GM21576 (cell line): ENCODE results near the gene GRIK4.

ENCODE experiments used
- ATAC-seq: cut with Tn5 transposase; IDR thresholded peaks from one replicate; pipeline ENCODE4 v1.9.1; 2021; ENCODE audit warnings: mild to moderate bottlenecking, moderate library complexity; ENCODE audit not compliant: unreplicated experiment

GRIK4 gene

DNA sequence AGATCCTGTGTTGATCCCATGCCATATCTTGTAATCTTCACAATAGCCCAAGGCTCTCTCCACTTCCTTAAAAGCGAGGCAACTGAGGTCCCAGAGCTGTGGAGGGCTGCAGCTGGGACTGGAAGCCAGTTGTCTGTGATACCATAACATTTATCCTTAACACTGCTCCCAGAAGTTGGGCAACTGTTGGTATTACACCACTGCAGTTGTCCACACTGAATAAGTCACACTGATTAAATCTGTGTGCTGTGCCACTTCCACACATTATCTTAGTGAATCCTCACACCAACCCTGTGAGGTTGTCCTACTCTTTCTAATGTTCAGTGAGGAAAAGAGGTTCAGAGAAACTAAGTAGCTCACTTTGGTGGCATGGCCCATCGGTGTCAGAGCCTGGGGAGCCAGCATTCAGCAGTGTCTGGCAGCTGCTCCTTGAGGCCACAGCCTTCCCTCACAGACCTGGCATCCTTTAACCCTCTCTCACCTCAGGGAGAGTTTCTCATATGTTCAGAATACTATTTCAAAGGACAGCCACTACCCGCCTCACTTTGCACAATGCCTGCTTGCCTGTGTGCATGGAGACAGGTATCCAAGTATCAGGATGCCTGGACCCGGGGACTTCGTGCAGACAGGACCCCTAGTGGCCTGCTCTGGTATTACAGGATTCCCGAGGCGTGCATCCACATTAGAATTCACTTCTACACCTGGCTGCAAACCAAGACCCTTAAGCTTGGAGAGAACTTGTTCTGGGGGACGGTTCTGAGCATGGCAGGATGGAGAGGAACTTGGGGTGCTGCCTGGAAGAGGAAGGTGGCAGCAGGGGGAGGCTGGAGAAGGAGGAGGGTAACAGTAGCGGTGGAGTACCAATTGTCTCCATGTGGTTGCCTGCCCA is 290.5 kb downstream of the GRIK4 start:
- no peak for ATAC-seq

- no peak for ATAC-seq
Observed at GRCh38 chr11:120805960-120806555, 294.5 kb downstream of the GRIK4 start.

DNA sequence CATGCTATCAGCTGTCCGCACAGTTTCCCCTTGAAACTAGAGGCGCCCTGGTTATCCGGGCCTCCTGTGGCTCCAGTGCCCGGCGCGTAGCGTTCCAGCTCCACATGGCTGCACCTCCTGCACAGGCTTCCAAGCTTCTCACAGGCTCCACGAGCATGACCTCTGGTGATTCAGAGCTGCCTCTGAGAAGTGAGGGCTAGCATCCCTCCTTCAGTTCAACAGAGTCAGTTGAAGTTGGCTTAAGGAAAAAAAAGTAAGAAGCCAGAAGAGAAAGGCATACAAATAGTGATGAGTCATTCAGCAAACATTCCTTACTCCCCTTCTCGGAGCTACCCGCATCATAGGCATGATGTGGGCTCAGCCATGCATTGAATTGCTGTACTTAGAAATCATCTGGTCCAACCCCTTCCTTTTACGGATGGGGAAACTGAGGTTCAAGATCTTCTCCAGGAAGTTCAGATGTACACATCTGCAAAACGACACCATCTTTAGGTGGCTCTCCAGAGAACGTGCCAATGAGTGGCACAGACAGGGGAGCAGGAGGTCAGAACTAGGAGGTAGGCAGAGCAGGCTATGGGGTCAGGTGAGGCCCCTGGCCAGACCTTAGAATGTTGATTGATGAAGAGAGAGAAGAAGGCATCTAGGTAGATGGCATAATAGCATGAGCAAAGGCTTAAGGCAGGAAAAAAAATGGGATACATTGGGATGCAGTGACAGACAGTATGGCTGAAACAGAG is 296.0 kb downstream of the GRIK4 start:
- ATAC-seq: no peak

- ATAC-seq: no peak
Observed at GRCh38 chr11:120808616-120809050, 297.1 kb downstream of the GRIK4 start.

- no peak for ATAC-seq
Observed at GRCh38 chr11:120810251-120810650, 298.7 kb downstream of the GRIK4 start.

DNA sequence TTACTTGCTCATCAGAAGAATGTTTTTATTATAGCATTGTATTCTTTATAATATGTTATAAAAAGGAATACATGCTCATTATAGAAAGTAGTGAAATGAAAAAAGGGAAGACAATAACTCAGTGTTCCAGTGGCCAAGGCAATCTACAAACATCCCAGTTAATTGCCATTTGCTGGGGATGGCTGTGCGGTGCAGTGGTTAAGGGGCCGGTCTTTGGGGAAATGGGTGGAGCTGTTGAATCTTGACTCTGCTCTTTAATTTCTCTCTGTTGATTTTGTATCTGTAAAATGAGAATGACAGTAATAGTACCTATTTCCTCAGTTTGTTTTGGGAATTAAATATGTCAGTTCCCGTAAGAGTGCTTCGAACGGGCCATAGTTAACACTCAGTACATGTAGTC is 299.7 kb downstream of the GRIK4 start:
- no peak for ATAC-seq

DNA sequence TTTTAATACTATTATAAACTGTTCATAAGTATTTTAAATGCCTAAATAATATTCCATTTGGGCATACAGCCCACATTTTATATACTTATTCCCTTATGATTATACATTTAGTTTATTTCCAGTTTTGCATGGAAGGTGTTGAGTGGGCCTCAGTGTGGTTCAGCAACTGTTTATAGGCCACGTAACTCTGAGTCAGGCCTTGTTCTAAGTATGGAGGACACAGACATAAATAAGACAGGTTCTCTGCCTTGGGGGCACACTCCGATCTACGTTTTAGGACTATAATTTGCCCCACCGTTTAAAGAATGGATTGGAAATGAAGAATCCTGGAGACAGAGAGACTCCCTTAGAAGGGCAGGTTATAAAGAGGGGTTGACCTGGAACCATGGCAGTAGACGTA is 300.2 kb downstream of the GRIK4 start:
- no peak for ATAC-seq

- ATAC-seq: no peak
Observed at GRCh38 chr11:120814531-120815318, 303.2 kb downstream of the GRIK4 start.

DNA sequence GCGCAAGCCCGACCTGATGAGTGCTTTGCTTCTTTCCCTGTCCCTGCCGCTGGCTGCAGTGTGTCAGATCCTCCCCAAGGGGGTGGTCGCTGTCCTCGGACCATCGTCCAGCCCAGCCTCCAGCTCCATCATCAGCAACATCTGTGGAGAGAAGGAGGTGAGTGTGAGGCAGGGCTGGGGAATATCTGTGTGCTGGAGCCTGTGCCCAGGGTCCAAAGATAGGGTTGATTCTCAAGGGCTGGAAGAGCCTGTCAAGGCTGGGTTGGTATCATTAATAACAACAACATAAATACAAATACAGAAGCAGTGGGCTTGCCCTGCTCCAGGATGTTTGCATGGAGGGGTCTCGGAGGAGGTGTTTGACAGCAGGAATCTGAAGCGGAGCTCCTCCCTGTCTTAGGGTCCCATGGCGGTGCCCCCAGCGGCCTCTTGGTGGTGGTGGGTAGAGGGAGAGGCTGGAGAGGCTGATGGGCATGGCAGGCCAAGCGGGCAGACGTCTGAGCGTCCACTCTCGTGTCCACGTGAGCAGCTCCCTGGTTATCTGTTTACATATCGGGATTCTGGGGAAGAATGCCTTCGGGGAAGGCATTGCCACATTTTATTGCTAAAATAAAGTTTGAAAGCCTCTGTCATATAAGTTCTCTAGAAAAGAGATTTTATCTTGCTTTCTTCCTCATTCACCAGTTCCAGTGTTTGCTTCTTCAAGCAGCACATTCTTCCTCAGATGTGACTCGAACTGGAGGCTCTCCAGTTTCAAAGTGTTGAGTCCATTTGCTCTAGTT is 304.0 kb downstream of the GRIK4 start:
- ATAC-seq: no peak

GRCh38 chr11:120816176-120816575 is 304.6 kb downstream of the GRIK4 start:
- no peak for ATAC-seq

- ATAC-seq: no peak
Observed at GRCh38 chr11:120816711-120817110, 305.2 kb downstream of the GRIK4 start.

DNA sequence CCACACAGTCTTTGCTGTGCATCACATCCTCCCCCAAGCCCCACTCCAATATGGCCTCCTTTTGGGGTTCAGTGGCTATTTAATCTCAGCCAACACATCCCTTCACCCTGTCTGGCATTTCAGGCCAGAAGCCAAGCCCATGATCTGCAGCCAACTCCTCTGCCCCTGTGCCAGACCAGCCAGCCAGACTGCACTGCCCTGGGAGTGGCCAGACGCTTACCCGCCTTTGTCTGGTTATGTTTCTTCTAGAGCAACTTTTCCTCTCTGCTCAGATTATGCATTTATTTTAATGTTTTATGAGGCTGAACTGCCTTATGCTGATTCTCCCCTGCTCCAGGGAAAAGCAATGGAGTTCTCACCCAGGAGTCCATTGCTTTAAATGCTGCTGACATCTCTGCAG is 305.6 kb downstream of the GRIK4 start:
- no peak for ATAC-seq

- ATAC-seq: no peak
Observed at GRCh38 chr11:120818097-120818496, 306.5 kb downstream of the GRIK4 start.

- ATAC-seq: no peak
Observed at GRCh38 chr11:120819003-120819402, 307.5 kb downstream of the GRIK4 start.

GRCh38 chr11:120819437-120820365 is 308.2 kb downstream of the GRIK4 start:
- no peak for ATAC-seq

DNA sequence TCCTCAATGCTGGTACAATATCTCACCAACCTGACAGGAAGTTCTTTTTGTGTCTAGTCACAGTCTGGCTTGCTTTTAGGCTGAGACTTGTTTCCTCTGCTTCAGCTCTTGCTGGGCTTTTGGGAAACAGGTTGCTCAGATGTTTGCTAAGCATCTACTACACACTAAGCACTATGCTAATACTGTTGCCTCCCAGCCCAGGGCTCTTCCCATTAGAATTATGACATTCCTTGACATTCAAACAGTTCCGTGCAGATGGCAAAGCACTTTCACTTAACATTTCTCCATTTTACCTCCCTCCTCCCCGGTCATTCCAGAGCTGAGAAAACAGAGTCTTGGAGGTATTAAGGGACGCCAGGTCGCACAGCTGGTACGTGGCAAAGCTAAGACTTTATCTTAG is 311.6 kb downstream of the GRIK4 start:
- ATAC-seq: no peak

DNA sequence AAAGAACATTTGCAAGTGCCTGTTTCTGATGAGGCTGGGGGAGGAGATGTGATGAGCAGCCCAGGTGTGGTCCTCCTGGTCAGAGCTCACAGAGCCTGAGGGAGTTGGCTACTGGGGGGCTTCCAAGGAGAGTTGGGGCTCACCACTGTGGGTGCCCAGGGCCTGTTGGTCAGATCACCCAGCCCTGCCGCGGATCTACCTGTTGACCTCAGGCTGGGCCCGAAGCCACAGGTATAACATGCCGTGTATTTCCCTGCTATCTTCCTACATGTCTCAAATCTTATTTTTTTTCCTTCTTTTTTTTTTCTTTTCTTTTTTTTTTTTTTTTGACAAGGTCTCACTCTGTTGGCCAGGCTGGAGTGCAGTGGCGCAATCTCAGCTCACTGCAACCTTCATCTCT is 312.7 kb downstream of the GRIK4 start:
- no peak for ATAC-seq

GRCh38 chr11:120827198-120827597 is 315.6 kb downstream of the GRIK4 start:
- no peak for ATAC-seq

- no peak for ATAC-seq
Observed at GRCh38 chr11:120827820-120828219, 316.3 kb downstream of the GRIK4 start.
